ENCODE measurements around the gene FAM216B. TPM values are rescaled to one million over a fixed set of nuclear protein-coding genes. Genes with fewer than 3 reads are reported as not detected.

FAM216B gene
- total and polyA plus RNA-seq, 8 donors: under 0.01 to 0.18 (median 0.03) TPM; not detected in 5

- no peak for TF ChIP-seq POLR2A (IDR thresholded peaks at IDR 0.05)
- no peak for TF ChIP-seq POLR2AphosphoS5 (IDR thresholded peaks at IDR 0.05)
- TF ChIP-seq, protein P1, sequence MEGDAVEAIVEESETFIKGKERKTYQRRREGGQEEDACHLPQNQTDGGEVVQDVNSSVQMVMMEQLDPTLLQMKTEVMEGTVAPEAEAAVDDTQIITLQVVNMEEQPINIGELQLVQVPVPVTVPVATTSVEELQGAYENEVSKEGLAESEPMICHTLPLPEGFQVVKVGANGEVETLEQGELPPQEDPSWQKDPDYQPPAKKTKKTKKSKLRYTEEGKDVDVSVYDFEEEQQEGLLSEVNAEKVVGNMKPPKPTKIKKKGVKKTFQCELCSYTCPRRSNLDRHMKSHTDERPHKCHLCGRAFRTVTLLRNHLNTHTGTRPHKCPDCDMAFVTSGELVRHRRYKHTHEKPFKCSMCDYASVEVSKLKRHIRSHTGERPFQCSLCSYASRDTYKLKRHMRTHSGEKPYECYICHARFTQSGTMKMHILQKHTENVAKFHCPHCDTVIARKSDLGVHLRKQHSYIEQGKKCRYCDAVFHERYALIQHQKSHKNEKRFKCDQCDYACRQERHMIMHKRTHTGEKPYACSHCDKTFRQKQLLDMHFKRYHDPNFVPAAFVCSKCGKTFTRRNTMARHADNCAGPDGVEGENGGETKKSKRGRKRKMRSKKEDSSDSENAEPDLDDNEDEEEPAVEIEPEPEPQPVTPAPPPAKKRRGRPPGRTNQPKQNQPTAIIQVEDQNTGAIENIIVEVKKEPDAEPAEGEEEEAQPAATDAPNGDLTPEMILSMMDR (IDR thresholded peaks at IDR 0.05): no peak
- TF ChIP-seq EP300 (IDR thresholded peaks at IDR 0.05): no peak
- no peaks in the 10 kb centered on the region for H3K9me3 ChIP-seq
- intact Hi-C loops (cut with DNase I; ENCODE audit: low total_unique reads): no loop called here
- peaks cover 0 to 11% (median 3%) of the 10 kb centered on the region in 4 donors for H3K4me1 ChIP-seq
- no peak for DNase-seq
- no peaks in the 10 kb centered on the region for H3K27me3 ChIP-seq
- WGBS, 5 donors: 80 to 88% (median 86%) methylated on average over 2 of the region's 2 CpGs
- H3K4me3 ChIP-seq: no peak overlapping the region
- H3K36me3 ChIP-seq: no peaks in the 10 kb centered on the region
- H3K27ac ChIP-seq: no peak overlapping the region
Observed at GRCh38 chr13:42757678-42758420, 23.5 kb upstream of the FAM216B start.

DNA sequence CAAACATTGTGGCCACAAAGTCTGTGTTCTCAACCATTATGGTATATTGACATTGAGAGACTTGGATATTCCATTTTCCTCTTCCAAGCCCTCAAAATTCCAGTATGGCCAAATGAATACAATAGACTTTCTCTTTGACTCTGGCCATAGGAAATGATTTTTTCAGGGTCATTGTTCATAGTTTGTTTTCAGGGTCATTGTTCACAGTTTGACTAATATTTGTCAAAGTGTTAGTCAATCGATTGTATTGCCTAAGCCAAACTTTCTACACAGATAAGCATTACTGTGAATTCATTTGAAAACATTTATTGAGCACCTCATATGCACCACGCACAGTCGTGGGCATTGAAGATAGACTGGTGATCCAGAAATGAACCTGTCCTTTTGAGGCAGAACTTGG is 22.9 kb upstream of the FAM216B start:
- WGBS, 5 donors: 28 to 67% (median 48%) methylated on average over 3 of the region's 3 CpGs
- Histone ChIP-seq H3K27me3 (no peaks in the 10 kb centered on the region), H3K4me1 (peaks cover 0 to 11% (median 3%) of the 10 kb centered on the region in 4 donors), H3K27ac (no peak overlapping the region), H3K4me3 (no peak overlapping the region), H3K36me3 (no peaks in the 10 kb centered on the region), H3K9me3 (no peaks in the 10 kb centered on the region)
- DNase-seq: no peak
- TF ChIP-seq, protein P1 (IDR thresholded peaks at IDR 0.05): no peak
- no peak for TF ChIP-seq EP300 (IDR thresholded peaks at IDR 0.05)
- TF ChIP-seq POLR2A (IDR thresholded peaks at IDR 0.05): no peak
- TF ChIP-seq POLR2AphosphoS5 (IDR thresholded peaks at IDR 0.05): no peak
- intact Hi-C loops (cut with DNase I; ENCODE audit: low total_unique reads): no loop called here

DNA sequence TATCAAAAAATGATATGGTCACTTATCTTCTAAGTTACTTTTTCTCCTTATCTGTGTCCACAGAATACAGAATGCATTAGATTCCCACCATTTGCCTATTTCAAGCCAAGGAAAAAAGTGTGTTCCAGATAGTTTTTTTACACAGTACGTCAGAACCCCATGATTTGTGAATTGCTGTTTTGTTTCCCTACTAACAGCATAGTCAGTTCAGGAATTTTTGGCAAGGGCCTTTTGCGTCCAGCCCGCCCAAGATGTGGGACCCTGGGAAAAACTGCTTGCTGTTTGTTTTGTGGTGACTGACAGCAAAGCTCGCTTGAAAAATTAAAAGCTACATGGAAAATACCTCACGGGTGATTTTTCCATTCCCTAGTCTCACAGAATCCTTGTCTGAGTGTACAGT is 20.4 kb upstream of the FAM216B start:
- Histone ChIP-seq H3K27me3 (no peaks in the 10 kb centered on the region), H3K9me3 (no peaks in the 10 kb centered on the region), H3K4me3 (no peak overlapping the region), H3K4me1 (peaks cover 0 to 11% (median 3%) of the 10 kb centered on the region in 4 donors), H3K36me3 (no peaks in the 10 kb centered on the region), H3K27ac (no peak overlapping the region)
- intact Hi-C loops (cut with DNase I; ENCODE audit: low total_unique reads): no loop called here
- TF ChIP-seq POLR2A (IDR thresholded peaks at IDR 0.05): no peak
- TF ChIP-seq, protein P1 (IDR thresholded peaks at IDR 0.05): no peak
- no peak for TF ChIP-seq POLR2AphosphoS5 (IDR thresholded peaks at IDR 0.05)
- no peak for TF ChIP-seq EP300 (IDR thresholded peaks at IDR 0.05)
- DNase-seq: peak in 1 of 2 donors; percentile 82
- 18 to 50% (median 21%) methylated on average over 5 of the region's 5 CpGs for WGBS, 5 donors

- H3K4me1 ChIP-seq: peaks cover 0 to 11% (median 3%) of the 10 kb centered on the region in 4 donors
- 90 to 98% (median 96%) methylated on average over 3 of the region's 3 CpGs for WGBS, 5 donors
- H3K27me3 ChIP-seq: no peaks in the 10 kb centered on the region
- TF ChIP-seq EP300 (IDR thresholded peaks at IDR 0.05) (no peak), POLR2AphosphoS5 (IDR thresholded peaks at IDR 0.05) (no peak), POLR2A (IDR thresholded peaks at IDR 0.05) (no peak)
- TF ChIP-seq, protein P1 (IDR thresholded peaks at IDR 0.05): no peak
- H3K36me3 ChIP-seq: no peaks in the 10 kb centered on the region
- no peak overlapping the region for H3K4me3 ChIP-seq
- intact Hi-C loops (cut with DNase I; ENCODE audit: low total_unique reads): no loop called here
- no peaks in the 10 kb centered on the region for H3K9me3 ChIP-seq
- no peak for DNase-seq
- H3K27ac ChIP-seq: no peak overlapping the region
Observed at GRCh38 chr13:42762251-42762650, 19.1 kb upstream of the FAM216B start.
